GM19468 (cell line): ENCODE data around the gene OR1F1.
"Not testable (repeated sequence)": the region's sequence is repeated elsewhere in the genome, so short reads cannot be mapped to it uniquely, and the experiment has no call there.

Experiments
- ATAC-seq: cut with Tn5 transposase; IDR thresholded peaks from one replicate; pipeline ENCODE4 v1.9.1; 2021; ENCODE audit warnings: mild to moderate bottlenecking, moderate library complexity, moderate number of reproducible peaks; ENCODE audit not compliant: unreplicated experiment; ENCODE audit errors: extremely low read depth

Gene OR1F1

DNA sequence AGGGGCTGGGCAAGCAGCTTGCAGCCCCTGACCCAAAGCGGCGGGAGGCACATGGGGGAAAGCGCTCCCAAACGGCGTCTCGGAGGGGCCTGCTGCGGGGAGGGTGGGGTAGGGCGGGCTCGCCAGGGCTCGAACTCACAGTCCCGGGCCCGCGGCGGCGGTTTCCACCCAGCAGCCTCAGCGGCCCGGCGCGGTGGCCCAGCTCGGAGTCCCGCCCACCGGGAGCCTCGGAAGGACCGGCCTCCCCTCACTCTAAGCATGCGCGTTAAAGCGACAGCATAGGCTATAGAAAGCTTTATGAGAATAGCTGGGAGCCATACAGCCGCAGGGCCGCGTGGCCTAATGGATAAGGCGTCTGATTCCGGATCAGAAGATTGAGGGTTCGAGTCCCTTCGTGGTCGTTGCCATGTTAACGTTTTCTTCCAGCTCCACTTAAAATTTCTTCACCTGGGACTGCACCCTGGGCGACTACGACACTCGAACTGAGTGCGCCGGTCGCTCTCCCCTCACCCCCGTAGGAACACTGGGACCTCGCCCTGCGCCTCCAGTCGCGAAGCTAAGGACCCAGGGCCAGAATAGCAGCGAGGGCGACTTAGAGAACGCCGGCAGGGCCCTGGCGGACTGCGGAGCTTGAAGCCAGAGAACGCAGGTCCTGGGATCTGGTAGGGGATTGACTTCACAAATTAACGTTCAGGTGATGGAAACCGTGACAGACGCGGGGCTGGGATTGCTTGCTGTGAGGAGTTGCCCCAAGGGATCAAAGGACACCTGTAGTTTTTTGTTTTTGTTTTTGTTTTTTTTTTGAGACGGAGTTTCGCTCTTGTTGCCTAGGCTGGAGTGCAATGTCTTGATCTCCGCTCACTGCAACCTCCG is 37.4 kb upstream of the OR1F1 start:
- peak; percentile 55 for ATAC-seq

DNA sequence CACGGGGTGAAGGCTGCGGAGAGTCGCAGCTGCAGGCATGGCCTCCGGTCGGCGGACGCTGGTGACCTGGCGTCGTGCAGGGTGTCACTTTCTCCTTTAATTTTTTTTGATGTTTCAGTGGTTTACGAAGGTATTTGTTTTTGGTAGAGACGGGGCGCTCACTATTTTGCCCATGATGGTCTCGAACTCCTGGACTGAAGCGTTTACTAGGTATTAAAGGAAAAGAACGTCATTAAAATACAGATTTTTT is 36.1 kb upstream of the OR1F1 start:
- ATAC-seq: no peak

DNA sequence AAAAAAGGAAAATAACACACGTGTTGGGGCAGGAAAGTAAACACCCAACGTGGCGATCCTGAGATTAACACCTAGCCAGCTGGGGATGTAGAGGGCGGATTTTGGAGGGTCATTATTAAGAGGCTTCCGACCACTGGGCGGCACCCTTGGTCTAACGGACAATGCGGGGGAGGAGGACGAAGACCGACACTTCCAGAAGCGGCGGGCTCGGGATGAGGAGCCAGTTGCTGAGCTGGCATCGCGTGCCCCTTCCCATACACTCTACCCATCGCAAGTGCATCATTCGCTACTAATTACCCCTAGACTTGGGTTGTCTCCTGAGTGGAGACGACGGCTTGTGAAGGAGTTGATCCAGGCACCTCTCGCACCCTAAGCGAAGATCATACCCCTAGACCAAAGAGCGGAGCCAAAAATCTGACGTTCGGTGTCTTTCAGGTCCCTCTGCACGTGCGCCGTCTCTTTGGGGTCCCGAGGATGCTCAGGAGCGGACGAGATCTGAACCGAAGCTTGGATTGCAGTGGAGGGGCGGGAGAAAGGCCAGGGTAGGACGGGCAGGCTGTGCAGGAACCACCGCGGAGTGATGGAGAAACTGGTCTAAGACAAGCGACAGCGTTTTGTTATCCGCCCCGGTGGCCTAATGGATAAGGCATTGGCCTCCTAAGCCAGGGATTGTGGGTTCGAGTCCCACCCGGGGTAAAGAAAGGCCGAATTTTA is 35.6 kb upstream of the OR1F1 start:
- ATAC-seq: no peak

DNA sequence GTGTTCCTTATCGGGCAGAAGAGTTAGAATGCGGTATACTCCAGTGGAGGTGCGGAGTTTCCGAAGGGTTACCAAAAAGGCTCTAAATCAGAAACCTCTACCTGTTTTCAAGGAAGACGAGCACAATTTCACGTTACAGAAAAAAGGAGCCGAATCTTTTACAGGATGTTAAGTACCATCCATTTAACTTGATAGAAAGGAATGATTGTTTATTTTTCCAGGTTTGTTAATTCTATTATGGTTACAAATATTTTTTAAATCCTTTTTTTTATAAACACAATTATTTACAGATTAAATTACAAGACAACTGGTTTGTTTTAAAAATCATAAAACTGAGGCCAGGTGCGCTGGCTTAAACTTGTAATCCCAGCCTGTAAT is 35.0 kb upstream of the OR1F1 start:
- ATAC-seq: no peak

- ATAC-seq: no peak
Measured at GRCh38 chr16:3155181-3155580, 32.8 kb upstream of the OR1F1 start.

DNA sequence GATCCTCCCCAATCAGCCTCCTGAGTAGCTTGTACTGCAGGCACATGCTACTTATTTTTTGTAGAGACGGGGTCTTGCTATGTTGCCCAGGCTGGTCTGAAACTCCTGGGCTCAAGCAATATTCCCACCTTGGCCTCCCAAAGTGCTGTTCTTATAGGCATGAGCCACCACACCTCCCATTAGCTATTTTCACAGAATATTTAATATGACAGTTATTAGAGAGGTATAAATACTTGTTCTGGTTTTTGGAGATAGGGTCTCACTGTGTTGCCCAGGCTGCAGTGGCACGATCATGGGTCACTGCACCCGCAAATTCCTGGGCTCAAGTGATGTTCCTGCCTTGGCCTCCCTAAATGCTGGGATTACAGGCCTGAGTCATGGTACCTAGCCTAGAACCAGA is 32.0 kb upstream of the OR1F1 start:
- ATAC-seq: no peak

DNA sequence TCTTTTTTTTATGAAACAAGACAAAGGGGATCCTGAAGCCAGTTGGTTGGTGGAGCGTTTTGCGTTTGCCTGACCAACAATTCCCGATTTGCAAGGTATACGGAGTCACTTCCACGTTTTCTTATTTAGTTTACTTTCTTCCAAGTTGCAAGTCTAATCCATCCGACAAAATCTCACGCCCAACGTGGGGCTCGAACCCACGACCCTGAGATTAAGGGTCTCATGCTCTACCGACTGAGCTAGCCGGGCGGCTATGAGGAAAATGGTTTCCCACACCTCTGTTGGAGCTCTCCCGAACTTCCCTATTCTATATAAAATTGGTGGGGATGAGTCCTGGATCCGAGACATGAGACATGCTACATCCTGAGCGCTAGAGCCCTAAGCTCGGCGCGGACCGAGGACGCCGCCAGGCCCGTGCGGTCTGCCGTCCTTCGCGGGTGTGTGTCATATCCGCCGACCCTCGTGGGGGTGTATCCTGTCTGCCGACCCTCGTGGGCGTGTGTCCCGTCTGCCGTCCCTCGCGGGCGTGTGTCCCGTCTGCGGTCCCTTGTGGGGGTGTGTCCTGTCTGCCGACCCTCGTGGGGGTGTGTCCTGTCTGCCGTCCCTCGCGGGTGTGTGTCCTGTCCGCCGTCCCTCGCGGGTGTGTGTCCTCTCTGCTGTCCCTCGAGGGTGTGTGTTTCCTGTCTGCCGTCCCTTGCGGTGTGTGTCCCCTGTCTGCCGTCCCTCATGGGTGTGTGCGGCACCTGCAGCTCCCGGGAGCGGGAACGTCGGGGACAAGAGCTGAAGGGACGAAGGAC is 30.6 kb upstream of the OR1F1 start:
- no peak for ATAC-seq

DNA sequence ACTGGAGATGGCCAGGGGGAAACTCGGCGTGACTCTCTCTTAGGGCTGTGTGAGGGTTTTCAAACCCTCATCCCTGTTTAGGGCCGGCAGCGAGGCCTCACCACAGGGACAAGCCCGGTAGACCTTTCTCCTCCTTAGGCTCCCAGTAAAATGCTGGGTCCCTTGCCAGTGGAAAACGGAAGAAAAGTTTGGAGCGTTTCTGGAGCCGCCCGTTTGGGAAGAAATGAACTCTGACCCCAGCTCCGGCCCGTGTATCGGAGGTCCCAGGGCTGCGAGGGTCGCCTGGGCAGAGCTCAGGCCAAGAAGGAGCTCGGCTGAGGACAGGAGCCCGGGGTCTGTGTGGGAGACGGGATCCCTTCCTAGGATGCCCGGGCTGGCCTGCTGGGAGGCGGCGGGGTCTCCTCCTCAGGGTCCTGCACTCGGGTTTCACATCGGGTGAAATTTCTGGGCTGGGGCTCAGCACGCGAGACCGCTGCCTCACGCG is 29.9 kb upstream of the OR1F1 start:
- ATAC-seq: no peak

DNA sequence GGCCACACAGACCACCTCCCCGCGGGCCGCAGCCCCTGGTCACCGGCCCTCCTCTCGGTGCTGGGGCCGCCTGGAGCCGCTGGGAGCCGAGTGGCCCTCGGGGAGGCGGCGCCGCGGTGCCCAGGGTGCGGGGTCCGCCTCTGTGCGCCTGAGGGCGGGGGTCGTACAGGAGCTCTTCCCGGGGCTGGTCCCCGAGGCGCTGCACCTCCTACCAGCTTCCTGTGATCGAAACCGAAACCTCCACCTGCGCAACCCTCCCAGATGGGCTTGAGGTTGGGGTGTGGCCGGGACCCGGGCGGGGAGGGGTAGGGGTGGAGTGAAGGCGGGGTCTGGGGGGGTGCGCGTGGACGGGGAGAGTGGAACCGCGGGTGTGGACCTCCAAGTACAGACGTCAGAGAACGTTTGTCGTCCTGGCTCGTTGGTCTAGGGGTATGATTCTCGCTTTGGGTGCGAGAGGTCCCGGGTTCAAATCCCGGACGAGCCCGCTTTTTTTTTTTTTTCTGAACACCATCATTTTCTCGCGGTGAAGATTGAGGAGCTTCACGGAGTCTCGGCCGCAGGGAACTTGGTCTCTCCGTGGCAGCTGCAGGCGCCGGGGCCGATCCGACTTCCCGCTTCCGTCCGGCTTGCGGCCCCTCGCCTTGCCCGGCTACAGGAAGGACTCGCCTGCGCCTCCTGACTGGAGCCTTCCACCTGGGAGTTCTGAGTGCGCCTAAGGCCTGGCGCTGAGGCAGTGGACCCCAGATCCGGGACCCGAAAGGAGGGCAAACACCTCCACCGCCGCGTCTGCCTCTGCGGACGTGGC is 29.3 kb upstream of the OR1F1 start:
- ATAC-seq: no peak

DNA sequence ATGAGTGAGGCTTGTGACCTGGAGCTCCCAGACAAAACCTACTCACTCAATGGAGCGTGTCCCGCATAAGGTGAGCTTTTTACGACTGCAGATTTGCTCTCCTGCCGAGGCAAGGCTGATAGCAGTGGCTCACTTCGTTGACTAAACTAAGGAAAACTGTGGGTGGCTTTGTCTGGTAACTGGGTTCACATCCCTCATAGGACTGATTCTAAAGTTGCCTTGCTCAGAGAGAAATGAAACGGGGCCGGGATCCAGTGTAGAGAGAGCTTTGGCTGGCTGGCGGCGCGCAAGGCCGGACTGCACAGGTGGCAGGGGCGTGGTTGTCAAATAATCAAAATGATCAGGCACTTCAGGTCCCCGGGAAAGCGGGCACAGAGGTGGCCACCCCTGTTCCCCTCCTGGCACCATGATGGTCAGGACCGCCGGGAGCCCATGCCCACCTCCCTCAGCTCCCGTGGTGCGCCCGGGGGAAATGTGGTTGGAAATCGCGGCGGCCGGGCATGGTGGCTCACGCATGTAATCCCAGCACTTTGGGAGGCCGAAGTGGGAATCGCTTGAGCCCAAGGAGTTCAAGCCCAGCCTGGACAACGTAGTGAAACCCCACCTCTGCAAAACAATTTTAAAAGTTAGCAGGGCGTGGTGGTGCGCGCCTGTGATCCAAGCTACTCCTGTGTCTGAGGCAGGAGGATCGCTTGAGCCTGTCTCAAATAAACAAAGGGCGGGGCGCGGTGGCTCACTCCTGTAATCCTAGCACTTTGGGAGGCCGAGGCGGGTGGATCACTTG is 26.6 kb upstream of the OR1F1 start:
- no peak for ATAC-seq

DNA sequence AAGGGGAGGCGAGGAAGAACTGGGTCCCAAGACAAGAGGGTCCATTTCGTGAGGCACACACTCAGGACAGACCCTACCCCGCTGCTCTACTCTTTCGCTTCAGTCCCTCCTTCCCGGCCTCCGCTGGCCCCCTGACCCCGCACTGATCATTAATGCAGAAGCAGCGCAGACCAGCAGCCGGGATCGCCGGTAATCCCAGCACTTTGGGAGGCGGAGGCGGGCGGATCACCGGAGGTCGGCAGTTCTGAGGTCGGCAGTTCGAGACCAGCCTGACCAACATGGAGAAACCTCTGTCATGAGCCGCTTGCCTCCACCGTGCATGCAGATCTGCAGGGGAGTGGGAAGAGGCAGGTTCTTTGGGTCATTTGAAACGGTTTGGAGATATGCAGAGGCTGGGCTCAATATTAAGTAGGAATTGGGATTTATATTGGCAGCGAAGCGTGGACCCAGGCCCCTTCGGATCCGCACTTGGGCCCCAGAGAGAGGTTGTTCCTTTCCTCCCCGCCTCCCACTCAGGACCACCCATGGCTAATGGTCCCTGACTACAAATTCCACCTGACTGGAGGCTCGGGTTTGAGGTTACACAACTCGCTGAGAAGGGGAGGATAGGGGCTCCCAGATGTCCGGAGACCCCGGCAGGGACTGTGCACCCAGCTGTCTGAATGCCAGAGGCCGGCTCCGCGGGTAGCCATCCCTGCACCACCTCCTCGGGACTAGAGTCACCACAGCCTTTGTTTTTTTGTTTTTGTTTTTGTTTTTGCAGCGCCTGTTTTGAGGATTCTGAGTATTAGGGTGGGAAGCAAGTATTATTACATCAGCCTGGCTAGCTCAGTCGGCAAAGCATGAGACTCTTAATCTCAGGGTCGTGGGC is 23.6 kb upstream of the OR1F1 start:
- ATAC-seq: no peak

DNA sequence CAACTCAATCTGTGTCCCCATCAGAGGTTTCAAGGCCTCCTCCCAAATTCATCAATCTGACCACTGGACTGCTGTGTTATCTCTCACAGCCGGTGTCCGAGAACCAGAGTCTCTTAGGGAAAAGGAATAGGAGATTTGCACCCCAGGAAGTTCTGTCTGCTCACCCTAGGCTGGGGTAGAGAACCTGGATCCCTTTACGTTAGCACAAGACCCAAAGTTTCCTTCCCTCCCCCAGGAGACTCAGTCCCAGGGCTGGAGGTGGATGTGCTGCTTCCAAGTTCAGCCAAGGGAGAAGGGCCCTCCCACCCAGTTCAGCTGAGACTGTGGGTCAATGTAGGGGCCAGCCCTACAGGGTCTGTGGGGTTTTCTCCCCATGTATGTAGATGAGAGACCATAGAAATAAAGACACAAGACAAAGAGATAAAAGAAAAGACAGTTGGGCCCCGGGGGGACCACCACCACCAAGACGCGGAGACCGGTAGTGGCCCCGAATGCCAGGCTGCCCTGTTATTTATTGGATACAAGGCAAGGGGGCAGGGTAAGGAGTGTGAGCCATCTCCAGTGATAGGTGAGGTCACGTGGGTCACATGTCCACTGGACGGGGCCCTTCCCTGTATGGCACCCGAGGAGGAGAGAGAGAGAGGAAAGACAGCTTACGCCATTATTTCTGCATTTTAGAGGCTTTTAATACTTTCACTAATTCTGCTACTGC is 22.7 kb upstream of the OR1F1 start:
- ATAC-seq: no peak

DNA sequence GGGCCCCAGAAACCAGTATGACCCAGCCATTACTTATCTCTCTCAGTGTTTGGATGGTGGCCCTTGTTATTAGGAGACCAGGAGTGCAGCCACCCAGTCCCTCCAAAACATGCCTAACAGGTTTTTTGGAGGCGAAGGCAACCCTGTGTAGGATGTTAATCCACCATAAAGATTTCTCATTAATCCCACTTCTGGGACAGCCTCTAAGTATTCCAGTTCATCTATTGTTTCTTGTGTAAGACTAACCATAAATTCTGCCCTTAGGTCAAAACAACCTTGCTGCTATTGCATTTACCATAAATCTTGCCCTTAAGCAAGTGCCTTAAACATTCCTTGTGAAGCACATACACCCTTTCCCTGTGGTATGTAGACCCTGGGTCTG is 21.5 kb upstream of the OR1F1 start:
- ATAC-seq: no peak

GRCh38 chr16:3168729-3169128 is 19.3 kb upstream of the OR1F1 start:
- not testable (repeated sequence) for ATAC-seq

- ATAC-seq: no peak
Measured at GRCh38 chr16:3170440-3171180, 17.4 kb upstream of the OR1F1 start.

DNA sequence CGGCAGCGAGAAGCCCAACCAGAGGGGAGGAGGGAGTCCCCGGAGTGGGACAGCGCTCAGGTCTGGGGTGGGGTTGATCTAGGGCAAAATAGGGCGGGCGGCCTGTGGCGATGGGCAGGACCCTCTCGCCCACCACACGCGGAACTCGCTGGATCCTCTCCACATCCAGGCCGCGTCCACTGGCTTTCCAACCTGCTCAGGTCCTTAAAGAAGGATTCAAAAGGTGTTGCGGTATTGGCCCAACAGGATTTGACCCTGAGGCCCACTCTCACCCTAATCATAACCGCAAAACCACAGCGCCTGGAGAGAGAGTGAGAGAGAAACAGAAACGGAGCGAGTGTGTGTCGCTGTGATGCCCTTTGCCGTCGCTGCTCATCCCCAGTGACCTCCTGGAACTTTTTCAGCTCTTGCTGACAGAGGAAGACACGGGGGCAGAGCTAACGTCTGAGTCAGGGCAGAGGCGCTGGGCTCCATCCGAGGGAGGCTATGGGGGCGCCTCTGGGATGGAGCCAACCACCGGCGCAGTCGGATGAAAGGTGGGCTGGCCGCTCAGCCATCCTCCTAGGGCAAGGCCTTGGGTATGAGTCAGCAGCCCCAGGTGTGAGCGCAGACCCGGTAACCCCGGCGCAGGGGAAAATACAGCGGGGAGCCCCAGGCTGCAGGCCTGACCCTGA is 16.7 kb upstream of the OR1F1 start:
- peak; percentile 37 for ATAC-seq
